HG03175 (cell line): ENCODE measurements around the gene SAMMSON.

Experiments
- ATAC-seq: cut with Tn5 transposase; IDR thresholded peaks from one replicate; pipeline ENCODE4 v1.9.1; 2021; ENCODE audit warnings: mild to moderate bottlenecking, moderate library complexity; ENCODE audit not compliant: unreplicated experiment

Gene SAMMSON

DNA sequence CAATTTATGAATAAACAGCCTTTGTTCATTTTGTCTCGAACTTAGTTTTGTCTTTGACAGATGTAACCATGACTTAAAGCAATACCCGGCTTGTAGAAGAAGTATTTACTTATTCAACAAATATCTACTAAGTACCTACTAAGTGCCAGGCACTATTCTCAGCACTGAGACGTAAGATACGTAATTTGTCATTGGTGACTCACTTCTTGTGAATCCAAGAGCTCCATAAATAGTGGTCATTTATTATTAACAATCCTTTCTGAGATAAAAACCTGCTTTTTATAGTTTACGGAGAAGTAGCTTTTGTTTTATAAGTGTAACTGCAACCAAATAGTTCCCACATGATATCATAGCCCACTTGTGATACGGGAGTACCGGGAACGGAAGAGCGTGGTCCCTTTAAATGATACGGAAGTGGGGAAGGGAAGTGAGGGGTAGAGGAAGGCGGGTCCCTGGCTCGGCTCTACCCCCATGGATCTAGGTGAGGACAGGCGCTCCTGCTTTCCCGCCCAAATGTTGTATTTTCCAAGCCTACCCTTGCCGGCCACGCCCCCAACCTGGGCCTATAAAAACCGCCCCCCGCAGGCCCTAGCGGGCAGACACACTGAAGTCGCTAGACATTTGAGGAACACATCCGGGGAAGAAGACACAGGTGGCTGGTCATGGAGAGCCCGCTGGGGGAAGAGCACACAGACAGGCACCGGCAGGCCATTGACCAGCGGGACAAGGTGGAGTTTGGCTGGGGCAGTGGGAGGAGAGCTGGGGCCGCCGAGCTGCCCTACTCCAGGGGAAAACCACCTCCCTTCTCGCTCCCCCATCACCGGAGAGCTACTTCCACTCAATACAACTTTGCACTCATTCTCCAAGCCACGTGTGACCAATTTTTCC, at the start of gene SAMMSON:
Gene SAMMSON (plus strand): TSS at position 594 of the 888 bp plus-strand sequence.
- ATAC-seq, result no peak

DNA sequence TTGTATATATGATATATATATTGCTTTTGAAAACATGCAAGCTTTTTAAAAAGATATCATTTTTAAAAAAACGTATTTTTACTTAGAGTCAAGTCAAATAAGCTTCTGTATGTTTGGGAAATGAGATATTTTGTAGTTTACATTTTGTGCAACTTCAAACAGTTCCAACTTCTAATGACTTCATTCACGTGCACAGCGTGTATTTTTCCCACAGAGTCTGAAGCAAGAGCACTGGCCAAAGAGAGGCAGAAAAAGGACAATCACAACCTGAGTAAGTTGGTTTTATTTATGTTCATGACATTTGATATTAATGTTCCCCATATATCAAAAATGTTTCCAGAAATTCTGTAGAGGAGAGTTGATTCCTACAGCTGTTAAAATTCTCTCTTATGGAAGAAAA, 47.9 kb upstream of the SAMMSON start:
- ATAC-seq, result no peak

DNA sequence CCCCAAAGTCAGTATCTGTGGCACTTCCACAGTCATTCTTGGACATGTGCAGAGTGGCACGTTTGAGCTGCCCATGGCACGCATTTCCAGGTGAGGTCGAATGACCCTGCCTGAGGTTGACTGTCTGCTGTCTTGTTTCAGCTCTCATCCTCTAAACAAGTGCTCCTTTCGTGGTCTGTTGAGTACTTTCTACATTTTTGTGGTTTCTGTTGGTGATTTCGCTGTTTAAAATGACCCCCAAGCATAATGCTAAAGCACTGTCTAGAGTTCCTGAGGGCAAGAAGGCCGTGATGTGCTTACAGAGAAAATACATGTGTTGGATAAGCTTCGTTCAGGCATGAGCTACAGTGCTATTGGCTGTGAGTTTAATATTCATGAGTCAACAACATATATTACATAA, 40.0 kb upstream of the SAMMSON start:
- no peak for ATAC-seq

DNA sequence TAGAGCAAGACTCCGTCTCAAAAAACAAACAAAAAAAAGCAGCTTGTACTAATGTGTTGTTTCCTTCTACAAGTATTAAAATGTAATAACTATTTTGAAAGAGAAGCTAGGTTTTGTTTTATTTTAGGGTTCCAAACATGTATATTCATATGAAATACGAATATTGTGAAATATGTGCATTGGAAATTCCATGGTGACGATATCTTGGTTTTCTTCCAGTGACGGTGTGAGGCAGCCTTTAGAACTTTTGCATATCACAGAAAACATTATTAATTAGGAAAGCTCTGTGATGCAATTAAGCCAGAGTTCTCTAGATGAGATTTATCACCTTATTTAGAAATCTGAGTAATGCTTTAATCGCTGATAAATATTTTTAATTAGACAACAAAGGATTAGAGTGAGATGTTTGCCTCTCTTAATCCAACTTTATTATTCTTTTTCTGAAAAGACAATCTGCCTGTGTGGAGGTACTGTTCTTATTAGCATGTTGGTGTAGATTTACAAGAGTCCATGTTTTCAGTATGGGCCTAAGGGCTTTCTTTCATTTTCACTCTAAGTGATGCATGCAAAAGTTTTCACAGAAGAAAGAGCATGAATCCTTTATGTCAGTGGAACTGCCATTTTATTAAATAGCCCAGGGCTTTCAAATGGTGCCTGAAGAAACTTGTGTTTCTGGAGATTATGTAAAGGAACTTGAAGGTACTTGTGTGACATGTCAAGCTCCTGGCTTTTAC, 37.7 kb upstream of the SAMMSON start:
- ATAC-seq, result no peak

DNA sequence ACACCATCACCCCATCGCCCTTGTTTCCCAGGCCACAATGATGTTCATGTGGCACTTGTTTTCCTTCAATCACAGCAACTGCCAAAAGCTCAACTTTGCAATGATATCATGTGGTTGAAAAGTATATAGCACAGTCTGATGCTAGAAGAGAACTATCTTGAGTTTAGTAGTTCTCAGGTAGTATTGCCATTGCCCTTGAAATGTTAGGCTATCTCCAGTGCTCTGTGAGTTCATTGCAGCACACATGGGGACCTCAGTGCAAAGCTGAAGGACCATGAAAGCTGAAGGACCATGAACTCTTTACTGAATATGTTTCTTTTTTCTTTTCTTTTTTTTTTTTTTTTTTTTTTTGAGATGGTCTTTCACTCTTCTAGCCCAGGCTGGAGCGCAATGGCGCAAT, 35.9 kb upstream of the SAMMSON start:
- no peak for ATAC-seq

DNA sequence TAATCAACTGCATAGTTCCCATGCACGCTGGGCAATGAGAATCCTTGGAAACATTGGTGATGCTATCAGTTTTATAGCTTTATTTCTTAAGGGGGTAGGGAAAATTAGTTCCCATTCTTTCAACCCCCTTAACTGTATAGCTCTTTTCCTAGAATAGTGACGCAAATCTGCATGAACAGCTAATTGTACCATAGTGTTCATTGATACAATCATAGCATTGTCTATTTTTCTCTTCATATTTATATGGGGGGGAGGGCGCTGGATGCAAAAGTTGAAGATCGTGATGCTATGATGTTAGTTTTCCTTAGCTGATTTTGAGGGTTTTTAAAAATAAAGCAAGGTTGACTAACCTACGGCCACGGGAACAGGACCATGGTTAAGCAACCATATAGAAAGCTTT, 32.4 kb upstream of the SAMMSON start:
- no peak for ATAC-seq

DNA sequence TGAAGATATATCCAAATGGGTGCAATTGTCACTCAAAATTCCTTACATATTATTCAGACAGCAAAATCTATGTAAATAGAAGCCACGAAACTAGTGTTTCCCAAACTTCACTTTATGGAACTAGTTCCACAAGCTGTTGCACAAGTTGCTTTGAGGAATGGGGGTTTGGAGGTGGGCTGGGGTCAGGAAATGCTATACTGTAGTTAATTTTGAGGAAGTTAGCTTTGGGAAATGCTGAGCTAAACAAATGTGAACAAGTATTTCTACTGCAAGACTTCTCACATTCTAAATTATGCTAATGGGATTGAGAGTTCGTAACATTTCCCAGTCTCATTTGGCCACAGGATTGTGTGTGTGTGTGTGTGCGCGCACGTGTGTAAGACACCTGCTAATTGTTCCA, 28.7 kb upstream of the SAMMSON start:
- ATAC-seq, result no peak

DNA sequence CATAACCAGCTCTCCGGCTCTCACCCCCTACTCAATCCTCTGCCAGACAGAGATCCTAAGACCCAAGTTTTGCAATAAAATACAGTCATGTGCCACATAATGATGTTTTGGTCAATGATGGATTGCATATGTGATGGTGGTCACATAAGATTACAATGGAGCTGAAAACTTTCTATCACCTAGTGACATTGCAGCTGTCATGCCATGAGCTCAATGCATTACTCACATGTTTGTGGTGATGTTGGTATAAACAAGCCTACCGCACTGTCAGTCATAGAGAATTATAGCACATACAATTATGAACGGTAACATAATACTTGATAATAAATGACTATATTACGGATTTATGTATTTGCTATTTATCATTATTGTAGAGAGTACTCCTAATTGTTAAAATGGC, 26.9 kb upstream of the SAMMSON start:
- no peak for ATAC-seq

DNA sequence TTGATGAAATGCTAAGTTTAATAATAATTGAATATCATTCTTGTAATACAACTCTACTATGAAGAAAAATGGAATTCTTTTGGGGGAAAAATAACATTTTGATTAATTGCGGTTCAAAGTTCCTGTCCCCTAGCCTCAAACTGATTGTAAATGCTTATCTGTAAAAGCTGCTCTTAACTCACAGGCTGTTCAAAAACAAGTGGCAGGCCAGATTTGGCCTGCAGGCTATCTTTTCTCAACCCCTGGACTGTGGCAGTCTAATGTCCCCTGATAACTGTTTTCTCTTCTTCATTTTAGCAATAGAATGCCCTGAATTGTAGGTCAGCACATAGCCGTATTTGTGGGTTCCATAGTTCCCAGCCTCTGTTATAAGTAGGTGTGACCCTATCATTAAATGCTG, 23.5 kb upstream of the SAMMSON start:
- no peak for ATAC-seq

DNA sequence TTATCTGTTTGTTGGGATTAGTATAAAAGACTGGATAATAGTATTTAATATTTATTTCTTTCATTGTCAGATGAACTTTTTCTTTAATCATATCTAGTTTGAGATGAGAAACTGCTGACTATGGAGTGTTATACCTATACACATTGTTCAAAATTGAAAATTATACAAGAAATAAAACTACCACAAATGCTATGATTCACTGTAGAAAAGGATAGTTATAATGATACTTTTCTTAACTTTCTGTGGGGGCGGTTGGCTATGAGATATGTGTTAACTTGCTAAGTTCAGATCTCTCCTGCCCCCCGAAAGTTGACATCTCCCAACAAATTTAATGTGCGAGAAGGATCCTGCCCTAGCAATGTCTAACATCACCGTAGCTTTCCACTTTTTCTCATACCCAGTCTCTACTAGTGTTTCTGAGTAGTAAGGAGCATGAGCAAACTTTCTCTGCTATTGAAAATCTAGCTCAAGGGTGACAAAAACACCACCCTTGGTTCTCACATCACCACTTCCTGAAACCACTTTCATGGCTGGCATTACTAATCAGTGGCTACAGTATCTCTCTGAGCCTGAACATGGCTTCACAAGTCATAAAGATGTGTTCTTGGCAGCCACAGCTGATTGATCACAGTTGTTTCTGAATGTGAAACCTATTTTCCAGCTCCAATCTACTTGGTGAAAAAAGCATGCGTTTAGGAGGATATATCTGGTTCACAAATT, 15.8 kb upstream of the SAMMSON start:
- peak; percentile 88 for ATAC-seq

DNA sequence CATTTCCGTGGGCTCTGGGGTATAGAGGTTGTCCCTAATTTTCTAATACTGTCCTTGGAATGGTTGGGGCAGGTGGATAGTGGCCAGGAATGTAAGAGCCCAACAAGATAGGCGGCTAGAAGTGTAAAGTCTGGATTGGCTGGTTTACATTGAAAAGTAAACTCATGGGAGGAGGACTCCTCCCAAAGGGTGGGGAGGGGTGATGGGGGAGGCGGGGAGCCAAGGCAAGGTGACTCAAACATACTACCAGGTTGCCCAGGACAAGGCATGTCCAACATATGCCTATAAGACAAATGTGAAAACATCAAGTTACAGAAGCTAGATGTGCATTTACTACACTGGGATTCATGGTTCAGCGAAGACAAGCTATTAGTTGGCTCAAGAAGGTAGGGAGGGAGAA, 14.3 kb upstream of the SAMMSON start:
- no peak for ATAC-seq

DNA sequence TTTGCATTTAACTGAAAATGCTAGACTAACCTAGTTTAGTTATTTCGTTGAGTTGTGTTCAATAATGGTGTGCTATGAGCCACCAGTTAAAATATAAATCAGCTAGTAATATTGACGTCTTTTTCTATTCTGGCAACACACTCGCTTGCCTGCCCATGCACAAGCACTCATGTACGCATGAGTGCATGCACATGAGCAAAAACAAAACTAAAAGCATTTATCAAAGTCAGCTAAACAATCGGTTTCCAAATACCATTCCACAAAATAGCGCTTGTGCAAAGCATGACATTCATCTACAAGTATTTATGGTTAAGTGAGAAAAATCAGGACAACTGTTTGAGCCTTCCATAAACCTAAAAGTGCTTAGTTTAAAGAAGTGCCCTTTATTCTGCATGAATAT, 13.1 kb upstream of the SAMMSON start:
- no peak for ATAC-seq

DNA sequence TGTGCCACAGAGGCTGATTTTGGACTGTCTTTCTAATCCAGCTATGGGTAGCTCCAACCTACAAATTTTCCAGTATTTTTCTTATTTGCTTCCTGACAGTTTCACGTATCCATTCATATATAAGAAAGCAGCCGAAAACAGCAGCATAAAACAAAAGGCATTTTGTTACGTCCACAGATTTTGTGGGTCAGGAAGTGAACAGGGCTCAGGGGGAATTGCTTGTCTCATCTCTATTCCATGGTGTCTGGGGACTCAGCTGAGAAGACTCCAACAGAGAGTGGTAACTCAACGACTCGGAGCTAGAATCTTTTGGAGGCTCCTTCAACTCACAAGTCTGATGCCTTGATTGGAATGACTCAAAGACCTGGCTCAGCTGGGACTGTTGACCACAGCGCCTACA, 11.7 kb upstream of the SAMMSON start:
- ATAC-seq, result no peak

DNA sequence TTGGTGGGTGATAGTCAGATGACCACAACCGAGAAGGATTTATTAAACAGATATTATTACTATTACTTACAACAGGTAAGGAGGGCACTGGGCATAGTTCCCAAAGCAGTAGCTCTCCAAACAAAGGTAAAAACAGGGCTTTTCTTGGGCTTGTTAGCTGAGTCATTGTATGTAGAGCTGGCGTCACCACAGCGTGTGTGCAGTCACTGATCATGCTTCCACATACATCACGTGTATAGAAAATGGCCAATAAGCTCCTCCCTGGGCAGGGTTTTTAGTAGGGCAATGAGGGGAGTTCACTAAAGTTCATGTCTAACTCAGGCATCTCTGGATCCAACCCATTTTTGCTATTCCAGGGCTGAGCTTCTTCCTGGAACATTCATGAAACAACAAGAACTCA, 5.8 kb upstream of the SAMMSON start:
- no peak for ATAC-seq

DNA sequence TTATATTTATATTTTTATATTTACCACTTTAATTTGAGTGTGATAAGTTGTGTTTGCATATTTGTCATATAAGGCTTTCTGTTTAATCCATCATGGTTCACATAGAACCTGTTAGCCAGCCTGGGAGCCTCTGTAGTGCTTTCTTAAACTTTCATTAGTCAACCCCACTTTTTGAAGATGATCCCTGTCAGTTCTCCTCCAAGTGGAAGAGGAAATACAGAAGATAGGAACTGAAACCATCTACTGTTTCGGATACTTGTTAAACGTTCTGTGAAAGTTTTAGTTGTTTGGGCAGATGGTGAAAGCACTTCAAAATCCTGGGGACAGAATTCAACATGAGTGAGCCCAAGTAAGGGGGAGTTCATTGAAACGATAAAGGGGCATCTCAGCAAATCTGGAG, 4.6 kb upstream of the SAMMSON start:
- no peak for ATAC-seq

DNA sequence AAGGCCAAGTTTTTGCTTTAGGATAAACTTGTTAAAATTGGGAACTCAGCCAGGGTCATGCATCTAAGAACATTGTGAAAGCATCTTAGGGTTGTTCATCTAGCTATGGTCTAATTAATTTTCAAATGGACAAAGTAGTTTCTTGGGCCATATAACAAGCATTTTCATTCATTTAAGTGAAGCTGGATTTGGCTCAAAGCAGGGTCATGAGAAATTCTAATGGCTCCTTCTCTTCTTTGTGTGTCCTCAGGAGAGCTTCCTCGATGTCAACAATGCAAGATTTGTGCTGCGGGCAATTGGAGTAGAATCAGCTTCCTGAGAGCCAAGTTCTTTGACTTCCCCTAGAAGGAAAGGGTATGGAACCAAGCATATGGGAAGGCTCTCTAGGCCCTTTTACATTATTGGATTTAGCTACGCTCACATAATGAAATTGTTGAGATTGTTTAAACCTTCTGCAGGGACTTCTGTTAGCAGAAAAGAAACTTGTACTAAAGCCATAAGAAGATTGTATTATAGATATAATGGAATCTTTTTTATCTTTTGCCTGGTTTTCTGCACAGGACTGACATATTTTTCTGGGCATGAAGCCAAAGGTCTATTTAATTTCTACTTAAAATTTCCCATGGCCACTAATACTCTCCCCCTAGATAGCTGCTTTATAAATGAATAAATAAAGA, 1.8 kb upstream of the SAMMSON start:
- no peak for ATAC-seq

DNA sequence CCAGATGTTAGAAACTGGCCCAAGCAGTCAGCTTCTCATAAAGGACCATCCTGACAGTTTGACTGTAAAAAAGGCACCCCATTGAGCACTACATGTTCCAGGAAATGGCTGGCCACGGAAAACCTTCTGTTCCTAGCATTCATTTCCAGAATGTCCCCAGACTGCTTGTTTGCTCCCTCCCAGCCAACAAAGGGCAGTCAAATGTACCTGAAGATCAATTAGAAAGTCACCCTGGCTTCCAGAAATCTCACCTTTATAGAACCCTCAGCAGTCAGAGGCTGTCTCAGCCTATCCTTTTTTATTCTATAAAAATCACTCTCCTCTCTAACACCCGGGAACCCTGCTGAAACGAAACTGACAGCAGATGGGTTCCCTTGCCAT, 784 bp upstream of the SAMMSON start:
- no peak for ATAC-seq

DNA sequence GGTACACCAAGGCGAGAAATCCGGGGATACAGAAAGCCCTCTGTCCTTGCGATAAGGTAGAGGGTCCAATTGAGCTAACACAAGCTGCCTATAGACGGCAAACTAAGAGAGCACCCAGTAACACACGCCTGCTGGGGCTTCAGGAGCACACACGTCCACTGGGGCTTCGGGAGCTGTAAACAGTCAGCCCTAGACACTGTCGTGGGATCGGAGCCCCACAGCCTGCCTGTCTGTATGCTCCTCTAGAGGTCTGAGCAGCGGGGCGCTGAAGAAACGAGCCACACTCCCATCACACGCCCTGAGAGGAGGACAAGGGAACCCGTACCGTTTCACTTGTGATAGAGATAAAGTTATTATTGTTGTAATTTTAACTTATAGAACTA, 486 bp downstream of the SAMMSON start:
- ATAC-seq, result no peak

DNA sequence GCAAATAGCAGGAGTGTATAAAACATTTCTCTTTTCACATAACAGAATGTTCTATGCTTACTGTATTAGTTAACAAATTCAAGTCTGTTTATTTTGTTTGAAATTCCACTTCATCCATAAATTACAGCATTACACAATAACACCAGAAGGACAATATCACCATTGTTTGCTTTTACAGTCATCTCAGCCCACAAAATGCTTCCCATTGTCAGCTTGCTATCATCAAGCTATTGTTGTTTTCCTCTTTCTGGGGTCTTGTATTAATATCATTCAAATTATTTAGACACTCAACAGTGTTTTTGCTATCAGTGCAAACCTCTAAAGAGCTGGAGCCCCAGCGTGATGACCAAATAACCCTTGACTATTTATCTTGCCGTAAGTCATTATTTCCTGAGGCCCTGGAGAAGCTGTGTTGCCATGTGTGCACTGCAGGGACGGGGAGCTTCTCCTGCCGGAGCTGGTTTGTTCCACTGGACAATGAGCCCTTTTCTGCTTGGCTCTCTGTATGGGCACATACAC, 1.1 kb downstream of the SAMMSON start:
- ATAC-seq, result no peak

DNA sequence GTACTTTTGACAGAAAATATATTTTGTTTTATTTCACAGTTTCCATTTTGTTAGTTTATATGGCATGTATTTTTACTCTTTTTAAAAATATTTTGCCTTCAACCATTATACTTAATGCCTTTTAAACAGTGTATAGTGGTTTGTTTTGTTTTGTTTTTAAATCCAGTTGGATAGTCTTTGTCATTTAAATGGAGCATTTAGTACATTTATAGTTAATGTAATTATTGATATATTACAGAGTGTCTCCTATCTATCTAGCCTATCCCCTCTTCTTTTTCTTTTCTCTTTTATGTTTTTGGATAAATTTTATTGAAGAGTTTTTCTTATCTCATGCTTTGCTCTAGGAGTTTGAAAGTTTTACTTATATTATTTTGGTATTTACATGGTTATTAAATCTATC, 3.6 kb downstream of the SAMMSON start:
- ATAC-seq, result no peak

DNA sequence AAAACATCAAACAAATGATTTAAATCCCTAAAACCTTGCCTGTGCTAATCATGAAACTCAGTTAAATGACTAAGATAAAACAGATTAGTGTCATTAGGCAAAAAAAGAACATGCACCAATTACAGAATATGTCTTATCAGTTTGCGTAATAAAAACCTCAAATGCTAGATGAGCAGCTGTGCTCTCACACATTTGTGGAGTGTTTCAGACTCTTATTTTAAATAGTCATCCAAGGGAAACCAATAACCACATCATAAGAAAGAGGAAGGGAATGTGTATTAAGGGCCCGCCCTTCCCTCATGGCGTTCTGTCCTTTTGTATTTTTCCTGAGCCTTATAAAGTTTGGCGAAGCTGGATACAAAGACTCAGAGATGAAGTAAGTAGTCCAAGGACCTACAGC, 6.6 kb downstream of the SAMMSON start:
- ATAC-seq, result no peak
